CD4-positive, alpha-beta T cell (primary cell): ENCODE results near the gene DLGAP4. TPM values are rescaled to one million over a fixed set of nuclear protein-coding genes. Genes with fewer than 3 reads are reported as not detected.

ENCODE experiments used
- ATAC-seq: fragments of 200-7000 bp; cut with Tn5 transposase; one replicate; pipeline ENCODE4 v1.10.0; 2022; ENCODE audit warnings: mild to moderate bottlenecking; ENCODE audit not compliant: poor library complexity
- CTCF ChIA-PET: fragments of 350-600 bp; sonication (Branson Sonifier 250); formaldehyde crosslinking; loops from one replicate; lab custom pipeline; 2021; ENCODE audit warnings: antibody characterized with exemption, inconsistent platforms; lab: Charles Lee
- POLR2A ChIA-PET: fragments of 350-600 bp; sonication (Branson Sonifier 250); formaldehyde crosslinking; loops from one replicate; lab custom pipeline; 2021; ENCODE audit warnings: antibody characterized with exemption, inconsistent platforms; lab: Charles Lee
- DNase-seq, 14 experiments: peaks; one replicate each; pipeline ENCODE4 v3.0.0-alpha.2; 2013 to 2020; ENCODE audit warnings: mixed read lengths in 2 of 14
- H3K27ac ChIP-seq, 2 donors: one replicate each; pipeline versions ENCODE4 v1.5.1 to v1.7.0; 2013; ENCODE audit warnings: low read length in 2 of 2, low read depth in 1 of 2, mild to moderate bottlenecking in 1 of 2
- H3K27me3 ChIP-seq, 2 experiments: 1 replicate in 1 of 2; 2 replicates in 1 of 2; pipeline versions ENCODE4 v1.6.1 to v1.7.0; 2013; ENCODE audit warnings: low read length in 2 of 2, control low read depth in 1 of 2, mild to moderate bottlenecking in 1 of 2, moderate library complexity in 1 of 2; ENCODE audit not compliant: insufficient read depth in 2 of 2, control insufficient read depth in 1 of 2
- H3K36me3 ChIP-seq: one replicate; pipeline ENCODE4 v1.6.1; 2013; ENCODE audit warnings: low read length, control low read depth; ENCODE audit not compliant: insufficient read depth
- H3K4me1 ChIP-seq: one replicate; pipeline ENCODE4 v1.6.1; 2013; ENCODE audit warnings: low read length, control low read depth; ENCODE audit not compliant: insufficient read depth
- H3K4me3 ChIP-seq: one replicate; pipeline ENCODE4 v1.5.1; 2013; ENCODE audit warnings: mild to moderate bottlenecking, low read length, moderate library complexity
- H3K9me3 ChIP-seq, 2 experiments: 1 replicate in 1 of 2; 2 replicates in 1 of 2; pipeline versions ENCODE4 v1.6.1 to v1.7.0; 2013; ENCODE audit warnings: low read length in 2 of 2, mild to moderate bottlenecking in 2 of 2, control low read depth in 1 of 2, moderate library complexity in 1 of 2; ENCODE audit not compliant: control insufficient read depth in 1 of 2, insufficient read depth in 1 of 2
- H3K27ac Mint-ChIP-seq: one replicate; pipeline ENCODE4 v1.8.0; 2020; ENCODE audit warnings: mixed read lengths
- H3K27me3 Mint-ChIP-seq: one replicate; pipeline ENCODE4 v1.8.0; 2021; ENCODE audit warnings: mixed read lengths
- H3K36me3 Mint-ChIP-seq: one replicate; pipeline ENCODE4 v1.8.0; 2021; ENCODE audit warnings: low read depth, mixed read lengths
- H3K4me1 Mint-ChIP-seq: one replicate; pipeline ENCODE4 v1.8.0; 2021; ENCODE audit warnings: low read depth, mixed read lengths
- H3K4me3 Mint-ChIP-seq: one replicate; pipeline ENCODE4 v1.8.0; 2020; ENCODE audit warnings: mild to moderate bottlenecking, mixed read lengths
- H3K9me3 Mint-ChIP-seq: one replicate; pipeline ENCODE4 v1.8.0; 2020; ENCODE audit warnings: mixed read lengths
- CTCF ChIP-seq: fragments of 200-600 bp; IDR thresholded peaks from one replicate; pipeline ENCODE4 v1.8.0; 2022; ENCODE audit warnings: antibody characterized with exemption, mild to moderate bottlenecking
- intact Hi-C, 2 experiments: fragments of 100-400 bp; cut with DNase I in 1 of 2; cut with micrococcal nuclease in 1 of 2; formaldehyde crosslinking; loops; one replicate each; pipeline versions ENCODE4 v1.15.1 to v1.9.0; 2023 to 2025; cut with DNase I, micrococcal nuclease
- total RNA-seq, 174 experiments: library from RNA in 2 of 174; stranded (reverse) in 2 of 174; gene quantifications; one replicate each; pipeline ENCODE4 v1.2.3 and lab custom pipeline; 2021 to 2026

The DLGAP4 gene
- total RNA-seq, 2 experiments from 2014 or later, result 16.0 to 16.1 TPM

DNA sequence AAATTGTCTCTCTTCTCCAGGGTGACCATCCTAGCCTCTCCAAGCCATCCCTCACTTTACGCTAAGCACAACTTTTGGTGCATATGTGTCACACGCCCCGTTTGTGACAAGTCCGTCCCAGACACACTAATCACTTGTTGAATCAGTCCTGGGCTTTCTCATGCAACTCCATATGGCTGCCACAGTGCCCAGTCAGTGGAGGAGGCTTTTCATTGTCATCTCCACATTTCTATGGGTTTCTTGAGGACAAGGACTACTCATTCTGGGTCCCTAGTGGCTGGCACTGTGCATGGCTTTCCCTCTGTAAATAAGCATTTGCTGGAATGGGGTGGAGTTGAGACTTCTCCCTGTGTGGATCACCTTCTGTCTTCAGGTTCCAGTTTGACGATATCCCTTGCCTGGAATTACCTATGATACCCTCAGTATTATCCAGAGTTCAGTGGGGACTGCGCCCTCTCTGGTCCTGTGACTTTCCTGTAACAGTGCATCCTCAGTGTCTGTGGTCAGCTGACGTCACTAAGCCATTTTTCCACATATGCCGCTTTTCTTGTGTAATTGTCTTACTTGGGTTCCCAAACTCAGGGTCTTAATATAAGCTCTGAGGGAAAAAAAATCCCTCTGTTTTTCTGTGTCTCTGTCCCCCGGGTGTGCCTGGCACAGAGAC lies 175.4 kb downstream of the DLGAP4 start:
- intact Hi-C loops, result no loop called here
- H3K9me3 ChIP-seq, result no peaks in the 10 kb centered on the region
- H3K27ac Mint-ChIP-seq, result no peak overlapping the region
- peaks cover 16% of the 10 kb centered on the region for H3K36me3 ChIP-seq
- ATAC-seq (no peak), DNase-seq (no peak)
- ChIA-PET CTCF (no interaction called here), POLR2A (no interaction called here)
- no peak overlapping the region for H3K4me3 Mint-ChIP-seq
- TF ChIP-seq CTCF, result no peak
- no peaks in the 10 kb centered on the region for H3K27me3 Mint-ChIP-seq
- no peaks in the 10 kb centered on the region for H3K36me3 Mint-ChIP-seq
- no peak overlapping the region for H3K4me3 ChIP-seq
- peaks cover 12% of the 10 kb centered on the region for H3K4me1 ChIP-seq
- H3K27ac ChIP-seq, result no peak overlapping the region
- peaks cover 35% of the 10 kb centered on the region for H3K4me1 Mint-ChIP-seq
- H3K9me3 Mint-ChIP-seq, result no peaks in the 10 kb centered on the region
- no peaks in the 10 kb centered on the region for H3K27me3 ChIP-seq

DNA sequence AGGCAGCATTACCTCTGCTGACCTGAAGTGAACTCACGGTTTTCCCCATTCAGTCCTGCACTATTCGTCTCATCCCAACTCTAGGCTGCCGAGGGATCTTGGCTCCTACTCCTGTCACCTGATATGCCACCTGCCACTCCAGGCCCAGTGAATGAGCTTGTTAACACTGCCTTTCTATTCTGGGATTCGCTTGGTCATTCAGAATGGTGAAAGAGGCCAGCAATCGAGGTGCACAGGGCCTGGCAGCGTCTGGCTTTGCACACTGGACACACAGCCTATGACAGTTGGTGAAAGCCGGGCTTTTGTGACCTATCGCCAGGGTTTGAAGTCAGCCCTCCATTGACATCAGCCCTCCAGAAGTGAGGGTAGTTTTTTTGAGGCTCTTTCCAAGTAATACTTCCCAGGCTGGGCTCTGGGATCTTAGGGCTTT lies 175.9 kb downstream of the DLGAP4 start:
- H3K27ac Mint-ChIP-seq, result no peak overlapping the region
- no peaks in the 10 kb centered on the region for H3K9me3 ChIP-seq
- no peaks in the 10 kb centered on the region for H3K27me3 ChIP-seq
- no peaks in the 10 kb centered on the region for H3K36me3 Mint-ChIP-seq
- no peak for TF ChIP-seq CTCF
- ATAC-seq (no peak), DNase-seq (no peak)
- no peaks in the 10 kb centered on the region for H3K9me3 Mint-ChIP-seq
- H3K36me3 ChIP-seq, result peaks cover 16% of the 10 kb centered on the region
- intact Hi-C loops, result no loop called here
- POLR2A ChIA-PET, result no interaction called here
- CTCF ChIA-PET, result no interaction called here
- no peak overlapping the region for H3K27ac ChIP-seq
- no peaks in the 10 kb centered on the region for H3K27me3 Mint-ChIP-seq
- no peak overlapping the region for H3K4me3 Mint-ChIP-seq
- peaks cover 12% of the 10 kb centered on the region for H3K4me1 ChIP-seq
- H3K4me1 Mint-ChIP-seq, result peaks cover 35% of the 10 kb centered on the region
- no peak overlapping the region for H3K4me3 ChIP-seq

DNA sequence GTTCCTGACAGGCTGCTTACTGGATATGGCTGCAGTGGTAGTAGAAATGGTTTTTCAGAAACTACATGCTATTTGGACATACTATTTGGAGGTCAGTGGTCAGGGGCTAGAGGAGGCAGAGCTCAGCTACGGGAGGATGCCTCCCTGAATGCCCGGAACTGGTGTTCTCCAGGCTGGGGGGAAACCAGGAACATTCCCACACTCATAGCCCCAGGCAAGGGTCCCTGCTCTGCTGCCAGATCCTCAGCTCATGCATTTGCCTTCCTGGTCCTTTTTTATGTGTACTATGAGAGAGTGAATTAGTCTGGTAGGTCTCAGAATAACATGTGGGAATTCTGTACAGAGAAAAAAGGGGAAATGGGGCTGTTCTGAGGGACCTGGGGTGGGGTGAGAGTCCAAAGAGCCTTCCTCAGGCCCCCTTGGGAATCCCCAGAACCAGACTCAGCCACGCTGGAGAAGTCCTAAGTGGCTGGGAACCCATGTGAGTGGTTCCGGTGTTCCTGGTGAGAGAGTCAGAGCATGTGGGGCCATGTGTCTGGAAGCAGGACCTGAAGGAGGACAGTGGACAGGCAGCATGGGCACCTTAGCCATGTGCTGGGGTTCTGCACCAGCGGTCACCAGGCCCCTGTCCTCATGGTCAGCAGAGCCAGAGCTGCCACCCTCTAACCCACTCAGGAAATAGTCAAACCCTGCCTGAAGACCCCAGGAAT lies 177.2 kb downstream of the DLGAP4 start:
- Histone ChIP-seq H3K36me3 (peaks cover 11% of the 10 kb centered on the region), H3K27me3 (no peaks in the 10 kb centered on the region), H3K9me3 (no peaks in the 10 kb centered on the region), H3K4me1 (peaks cover 12% of the 10 kb centered on the region), H3K4me3 (no peak overlapping the region), H3K27ac (no peak overlapping the region)
- no peaks in the 10 kb centered on the region for H3K27me3 Mint-ChIP-seq
- no peaks in the 10 kb centered on the region for H3K9me3 Mint-ChIP-seq
- H3K4me1 Mint-ChIP-seq, result peaks cover 31% of the 10 kb centered on the region
- no peaks in the 10 kb centered on the region for H3K36me3 Mint-ChIP-seq
- ATAC-seq, result no peak
- H3K4me3 Mint-ChIP-seq, result no peak overlapping the region
- ChIA-PET POLR2A (no interaction called here), CTCF (no interaction called here)
- intact Hi-C loops, result no loop called here
- DNase-seq, result no peak
- no peak for TF ChIP-seq CTCF
- no peak overlapping the region for H3K27ac Mint-ChIP-seq
